Measurements from ENCODE around the gene CDC42SE2. TPM values are rescaled to one million over a fixed set of nuclear protein-coding genes. Genes with fewer than 3 reads are reported as not detected.

CDC42SE2 gene
- total and polyA plus RNA-seq, 5 donors from 2014 or later: 241 to 429 (median 379) TPM

GRCh38 chr5:131406076-131406475 is 142.2 kb downstream of the CDC42SE2 start:
- no peak for DNase-seq
- H3K27me3 ChIP-seq (ENCODE audit: control insufficient read depth, insufficient read depth, low read length): no peaks in the 10 kb centered on the region
- no peak overlapping the region for H3K4me3 ChIP-seq (ENCODE audit: low read depth, low read length)
- H3K36me3 Mint-ChIP-seq: peaks cover 72% of the 10 kb centered on the region
- H3K9me3 Mint-ChIP-seq: peaks cover 0 to 17% (median 3%) of the 10 kb centered on the region in 7 donors
- no peak overlapping the region for H3K27ac ChIP-seq (ENCODE audit: insufficient read depth, low read length, poor library complexity, severe bottlenecking)
- peak overlapping the region; percentile 57 to 86 (median 65) for H3K27ac Mint-ChIP-seq
- no peak for ATAC-seq (ENCODE audit: low read depth in 2 of 2)
- H3K36me3 ChIP-seq (ENCODE audit: control insufficient read depth, insufficient read depth, low read length): peaks cover 30% of the 10 kb centered on the region
- H3K9me3 ChIP-seq (ENCODE audit: control insufficient read depth in 2 of 2, low read length in 2 of 2): peaks cover 0 to 6% of the 10 kb centered on the region in 2 experiments
- H3K4me3 Mint-ChIP-seq: peak overlapping the region in 1 of 4 donors; percentile 32
- no peaks in the 10 kb centered on the region for H3K4me1 ChIP-seq (ENCODE audit: control insufficient read depth, insufficient read depth, low read length, poor library complexity, severe bottlenecking)
- no peaks in the 10 kb centered on the region for H3K27me3 Mint-ChIP-seq
- peaks cover 4 to 36% (median 26%) of the 10 kb centered on the region in 4 donors for H3K4me1 Mint-ChIP-seq

GRCh38 chr5:131406975-131407638 is 143.3 kb downstream of the CDC42SE2 start:
- Mint-ChIP-seq H3K27ac (peak overlapping the region; percentile 60 to 80 (median 65)), H3K9me3 (peaks cover 0 to 13% (median 2%) of the 10 kb centered on the region in 7 donors), H3K4me1 (peaks cover 4 to 36% (median 25%) of the 10 kb centered on the region in 4 donors), H3K36me3 (peaks cover 72% of the 10 kb centered on the region), H3K4me3 (no peak overlapping the region), H3K27me3 (no peaks in the 10 kb centered on the region)
- peaks cover 0 to 6% of the 10 kb centered on the region in 2 experiments for H3K9me3 ChIP-seq (ENCODE audit: control insufficient read depth in 2 of 2, low read length in 2 of 2)
- H3K27me3 ChIP-seq (ENCODE audit: control insufficient read depth, insufficient read depth, low read length): no peaks in the 10 kb centered on the region
- ATAC-seq (ENCODE audit: low read depth in 2 of 2): no peak
- no peak for DNase-seq
- H3K27ac ChIP-seq (ENCODE audit: insufficient read depth, low read length, poor library complexity, severe bottlenecking): no peak overlapping the region
- no peaks in the 10 kb centered on the region for H3K4me1 ChIP-seq (ENCODE audit: control insufficient read depth, insufficient read depth, low read length, poor library complexity, severe bottlenecking)
- peaks cover 27% of the 10 kb centered on the region for H3K36me3 ChIP-seq (ENCODE audit: control insufficient read depth, insufficient read depth, low read length)
- no peak overlapping the region for H3K4me3 ChIP-seq (ENCODE audit: low read depth, low read length)

GRCh38 chr5:131413605-131414559 is 150.0 kb downstream of the CDC42SE2 start:
- Mint-ChIP-seq H3K27me3 (no peaks in the 10 kb centered on the region), H3K9me3 (peaks cover 0 to 2% (median 0%) of the 10 kb centered on the region in 7 donors), H3K4me3 (peak overlapping the region in 3 of 4 donors; percentile 5 to 63 (median 55)), H3K4me1 (peaks cover 26 to 48% (median 37%) of the 10 kb centered on the region in 4 donors), H3K36me3 (peaks cover 29% of the 10 kb centered on the region), H3K27ac (peak overlapping the region; percentile 83 to 92 (median 85))
- DNase-seq: peak in 1 of 3 donors; percentile 80
- H3K4me3 ChIP-seq (ENCODE audit: low read depth, low read length): peak overlapping the region; percentile 65
- peak; percentile 60 to 61 for ATAC-seq (ENCODE audit: low read depth in 2 of 2)
- H3K9me3 ChIP-seq (ENCODE audit: control insufficient read depth in 2 of 2, low read length in 2 of 2): no peaks in the 10 kb centered on the region
- peaks cover 16% of the 10 kb centered on the region for H3K4me1 ChIP-seq (ENCODE audit: control insufficient read depth, insufficient read depth, low read length, poor library complexity, severe bottlenecking)
- H3K27me3 ChIP-seq (ENCODE audit: control insufficient read depth, insufficient read depth, low read length): no peaks in the 10 kb centered on the region
- peaks cover 7% of the 10 kb centered on the region for H3K36me3 ChIP-seq (ENCODE audit: control insufficient read depth, insufficient read depth, low read length)
- H3K27ac ChIP-seq (ENCODE audit: insufficient read depth, low read length, poor library complexity, severe bottlenecking): peak overlapping the region; percentile 67

GRCh38 chr5:131416729-131417128 is 152.9 kb downstream of the CDC42SE2 start:
- Mint-ChIP-seq H3K9me3 (peaks cover 0 to 2% (median 0%) of the 10 kb centered on the region in 7 donors), H3K4me3 (peak overlapping the region in 3 of 4 donors; percentile 8 to 71 (median 68)), H3K36me3 (peaks cover 8% of the 10 kb centered on the region), H3K27me3 (no peaks in the 10 kb centered on the region), H3K4me1 (peaks cover 15 to 49% (median 39%) of the 10 kb centered on the region in 4 donors), H3K27ac (peak overlapping the region; percentile 81 to 88 (median 84))
- DNase-seq: no peak
- peak overlapping the region; percentile 42 for H3K27ac ChIP-seq (ENCODE audit: insufficient read depth, low read length, poor library complexity, severe bottlenecking)
- H3K4me3 ChIP-seq (ENCODE audit: low read depth, low read length): peak overlapping the region; percentile 37
- H3K4me1 ChIP-seq (ENCODE audit: control insufficient read depth, insufficient read depth, low read length, poor library complexity, severe bottlenecking): peaks cover 16% of the 10 kb centered on the region
- H3K36me3 ChIP-seq (ENCODE audit: control insufficient read depth, insufficient read depth, low read length): peaks cover 5% of the 10 kb centered on the region
- ATAC-seq (ENCODE audit: low read depth in 2 of 2): no peak
- H3K27me3 ChIP-seq (ENCODE audit: control insufficient read depth, insufficient read depth, low read length): no peaks in the 10 kb centered on the region
- H3K9me3 ChIP-seq (ENCODE audit: control insufficient read depth in 2 of 2, low read length in 2 of 2): no peaks in the 10 kb centered on the region

- Mint-ChIP-seq H3K4me1 (peaks cover 15 to 49% (median 41%) of the 10 kb centered on the region in 4 donors), H3K27ac (peak overlapping the region; percentile 81 to 88 (median 84)), H3K36me3 (peaks cover 12% of the 10 kb centered on the region), H3K27me3 (no peaks in the 10 kb centered on the region), H3K4me3 (peak overlapping the region in 3 of 4 donors; percentile 8 to 71 (median 68)), H3K9me3 (no peaks in the 10 kb centered on the region)
- Histone ChIP-seq H3K4me3 (ENCODE audit: low read depth, low read length) (peak overlapping the region; percentile 37), H3K36me3 (ENCODE audit: control insufficient read depth, insufficient read depth, low read length) (peaks cover 11% of the 10 kb centered on the region), H3K4me1 (ENCODE audit: control insufficient read depth, insufficient read depth, low read length, poor library complexity, severe bottlenecking) (peaks cover 16% of the 10 kb centered on the region), H3K9me3 (ENCODE audit: control insufficient read depth in 2 of 2, low read length in 2 of 2) (no peaks in the 10 kb centered on the region), H3K27me3 (ENCODE audit: control insufficient read depth, insufficient read depth, low read length) (no peaks in the 10 kb centered on the region), H3K27ac (ENCODE audit: insufficient read depth, low read length, poor library complexity, severe bottlenecking) (peak overlapping the region; percentile 42)
- ATAC-seq (ENCODE audit: low read depth in 2 of 2) (peak; percentile 45 to 52), DNase-seq (peak; percentile 68 to 85 (median 78))
Measured at GRCh38 chr5:131417240-131417869, 153.5 kb downstream of the CDC42SE2 start.

GRCh38 chr5:131418846-131419245 is 155.0 kb downstream of the CDC42SE2 start:
- DNase-seq (no peak), ATAC-seq (ENCODE audit: low read depth in 2 of 2) (no peak)
- Mint-ChIP-seq H3K36me3 (peaks cover 13% of the 10 kb centered on the region), H3K27ac (no peak overlapping the region), H3K9me3 (no peaks in the 10 kb centered on the region), H3K4me1 (peaks cover 15 to 40% (median 36%) of the 10 kb centered on the region in 4 donors), H3K4me3 (no peak overlapping the region), H3K27me3 (no peaks in the 10 kb centered on the region)
- peaks cover 19% of the 10 kb centered on the region for H3K36me3 ChIP-seq (ENCODE audit: control insufficient read depth, insufficient read depth, low read length)
- H3K4me1 ChIP-seq (ENCODE audit: control insufficient read depth, insufficient read depth, low read length, poor library complexity, severe bottlenecking): peaks cover 7% of the 10 kb centered on the region
- H3K27ac ChIP-seq (ENCODE audit: insufficient read depth, low read length, poor library complexity, severe bottlenecking): no peak overlapping the region
- no peaks in the 10 kb centered on the region for H3K9me3 ChIP-seq (ENCODE audit: control insufficient read depth in 2 of 2, low read length in 2 of 2)
- H3K4me3 ChIP-seq (ENCODE audit: low read depth, low read length): no peak overlapping the region
- H3K27me3 ChIP-seq (ENCODE audit: control insufficient read depth, insufficient read depth, low read length): no peaks in the 10 kb centered on the region

- H3K36me3 Mint-ChIP-seq: peaks cover 10% of the 10 kb centered on the region
Measured at GRCh38 chr5:131419877-131420276, 156.0 kb downstream of the CDC42SE2 start.

More at GRCh38 chr5:131419877-131420276, 156.0 kb downstream of the CDC42SE2 start:
- Histone ChIP-seq H3K36me3 (ENCODE audit: control insufficient read depth, insufficient read depth, low read length) (peaks cover 24% of the 10 kb centered on the region), H3K27ac (ENCODE audit: insufficient read depth, low read length, poor library complexity, severe bottlenecking) (no peak overlapping the region), H3K9me3 (ENCODE audit: control insufficient read depth in 2 of 2, low read length in 2 of 2) (no peaks in the 10 kb centered on the region), H3K27me3 (ENCODE audit: control insufficient read depth, insufficient read depth, low read length) (no peaks in the 10 kb centered on the region), H3K4me3 (ENCODE audit: low read depth, low read length) (no peak overlapping the region), H3K4me1 (ENCODE audit: control insufficient read depth, insufficient read depth, low read length, poor library complexity, severe bottlenecking) (no peaks in the 10 kb centered on the region)
- Mint-ChIP-seq H3K27ac (peak overlapping the region in 2 of 3 donors; percentile 40 to 47), H3K4me3 (no peak overlapping the region), H3K27me3 (no peaks in the 10 kb centered on the region), H3K4me1 (peaks cover 15 to 30% (median 27%) of the 10 kb centered on the region in 4 donors), H3K9me3 (no peaks in the 10 kb centered on the region)
- ATAC-seq (ENCODE audit: low read depth in 2 of 2): no peak
- no peak for DNase-seq
